Measurements from ENCODE around the gene CLCN6.

DNA sequence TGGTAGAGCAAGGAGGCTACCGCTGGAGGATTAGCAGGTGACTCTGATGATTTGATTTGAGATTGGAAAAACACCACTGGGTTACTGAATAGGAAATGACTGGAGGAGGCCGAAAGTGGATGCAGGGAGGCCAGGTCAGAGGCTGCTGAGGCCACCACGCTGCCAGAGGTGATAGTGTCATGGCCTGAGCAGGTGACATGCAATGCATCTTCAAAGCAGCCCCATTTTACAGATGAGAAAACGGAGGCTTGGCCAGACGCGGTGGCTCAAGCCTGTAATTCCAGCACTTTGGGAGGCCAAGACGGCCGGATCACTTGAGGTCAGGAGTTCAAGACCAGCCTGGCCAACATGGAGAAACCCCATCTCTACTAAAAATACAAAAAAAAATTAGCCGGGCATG lies 31.2 kb upstream of the CLCN6 start:
- no peak for TF ChIP-seq EZH2 (IDR thresholded peaks at IDR 0.05)
- TF ChIP-seq CTCF (IDR thresholded peaks at IDR 0.05 in 2 of 3, conservative IDR thresholded peaks at IDR 0.05 in 1 of 3; ENCODE audit: borderline replicate concordance in 1 of 3, insufficient read depth in 1 of 3, low read depth in 2 of 3, low read length in 2 of 3) = no peak
- TF ChIP-seq, protein P1, sequence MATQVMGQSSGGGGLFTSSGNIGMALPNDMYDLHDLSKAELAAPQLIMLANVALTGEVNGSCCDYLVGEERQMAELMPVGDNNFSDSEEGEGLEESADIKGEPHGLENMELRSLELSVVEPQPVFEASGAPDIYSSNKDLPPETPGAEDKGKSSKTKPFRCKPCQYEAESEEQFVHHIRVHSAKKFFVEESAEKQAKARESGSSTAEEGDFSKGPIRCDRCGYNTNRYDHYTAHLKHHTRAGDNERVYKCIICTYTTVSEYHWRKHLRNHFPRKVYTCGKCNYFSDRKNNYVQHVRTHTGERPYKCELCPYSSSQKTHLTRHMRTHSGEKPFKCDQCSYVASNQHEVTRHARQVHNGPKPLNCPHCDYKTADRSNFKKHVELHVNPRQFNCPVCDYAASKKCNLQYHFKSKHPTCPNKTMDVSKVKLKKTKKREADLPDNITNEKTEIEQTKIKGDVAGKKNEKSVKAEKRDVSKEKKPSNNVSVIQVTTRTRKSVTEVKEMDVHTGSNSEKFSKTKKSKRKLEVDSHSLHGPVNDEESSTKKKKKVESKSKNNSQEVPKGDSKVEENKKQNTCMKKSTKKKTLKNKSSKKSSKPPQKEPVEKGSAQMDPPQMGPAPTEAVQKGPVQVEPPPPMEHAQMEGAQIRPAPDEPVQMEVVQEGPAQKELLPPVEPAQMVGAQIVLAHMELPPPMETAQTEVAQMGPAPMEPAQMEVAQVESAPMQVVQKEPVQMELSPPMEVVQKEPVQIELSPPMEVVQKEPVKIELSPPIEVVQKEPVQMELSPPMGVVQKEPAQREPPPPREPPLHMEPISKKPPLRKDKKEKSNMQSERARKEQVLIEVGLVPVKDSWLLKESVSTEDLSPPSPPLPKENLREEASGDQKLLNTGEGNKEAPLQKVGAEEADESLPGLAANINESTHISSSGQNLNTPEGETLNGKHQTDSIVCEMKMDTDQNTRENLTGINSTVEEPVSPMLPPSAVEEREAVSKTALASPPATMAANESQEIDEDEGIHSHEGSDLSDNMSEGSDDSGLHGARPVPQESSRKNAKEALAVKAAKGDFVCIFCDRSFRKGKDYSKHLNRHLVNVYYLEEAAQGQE (IDR thresholded peaks at IDR 0.05; ENCODE audit: low read depth) = no peak
- TF ChIP-seq POLR2A (IDR thresholded peaks at IDR 0.05; ENCODE audit: borderline replicate concordance, extremely low read depth, insufficient read depth, insufficient read length) = no peak
- TF ChIP-seq FOSL1 (IDR thresholded peaks at IDR 0.05; ENCODE audit: low read depth) = no peak
- TF ChIP-seq POLR2AphosphoS5 (IDR thresholded peaks at IDR 0.05; ENCODE audit: low read depth, low read length) = no peak
- TF ChIP-seq SP1 (IDR thresholded peaks at IDR 0.05; ENCODE audit: low read depth) = no peak
- TF ChIP-seq, protein P2, sequence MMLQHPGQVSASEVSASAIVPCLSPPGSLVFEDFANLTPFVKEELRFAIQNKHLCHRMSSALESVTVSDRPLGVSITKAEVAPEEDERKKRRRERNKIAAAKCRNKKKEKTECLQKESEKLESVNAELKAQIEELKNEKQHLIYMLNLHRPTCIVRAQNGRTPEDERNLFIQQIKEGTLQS (IDR thresholded peaks at IDR 0.05) = no peak
- no peak for TF ChIP-seq CEBPB (IDR thresholded peaks at IDR 0.05; ENCODE audit: low read depth)
- no peak for TF ChIP-seq YY1 (IDR thresholded peaks at IDR 0.05; ENCODE audit: extremely low read depth, insufficient replicate concordance, low read depth, low read length)
- no peak for TF ChIP-seq ZFX (IDR thresholded peaks at IDR 0.05)

All from HCT116 (cell line).